ENCODE results near the gene IRGC. TPM values are rescaled to one million over a fixed set of nuclear protein-coding genes. Genes with fewer than 3 reads are reported as not detected.

IRGC gene
- total RNA-seq, 4 donors from 2014 or later = not detected

DNA sequence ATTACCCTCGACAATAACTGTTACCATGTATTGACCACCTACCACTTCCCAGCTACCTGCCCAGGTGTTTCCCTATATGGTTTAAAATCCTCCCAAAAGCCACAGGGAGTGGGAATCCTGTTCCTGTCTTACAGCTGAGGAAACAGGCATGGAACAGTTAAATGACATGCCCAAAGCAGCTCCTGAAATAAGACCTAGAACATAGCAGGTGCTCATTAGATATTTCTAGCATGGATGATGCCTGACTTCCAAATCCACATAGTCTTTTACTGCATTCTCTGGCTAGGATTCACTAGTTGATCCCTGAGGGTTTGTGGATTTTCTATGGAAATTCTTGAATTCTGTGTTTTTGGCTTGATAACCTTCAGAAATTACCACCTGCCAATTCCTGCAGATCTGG, 51.9 kb downstream of the IRGC start:
- TF ChIP-seq, protein P1, sequence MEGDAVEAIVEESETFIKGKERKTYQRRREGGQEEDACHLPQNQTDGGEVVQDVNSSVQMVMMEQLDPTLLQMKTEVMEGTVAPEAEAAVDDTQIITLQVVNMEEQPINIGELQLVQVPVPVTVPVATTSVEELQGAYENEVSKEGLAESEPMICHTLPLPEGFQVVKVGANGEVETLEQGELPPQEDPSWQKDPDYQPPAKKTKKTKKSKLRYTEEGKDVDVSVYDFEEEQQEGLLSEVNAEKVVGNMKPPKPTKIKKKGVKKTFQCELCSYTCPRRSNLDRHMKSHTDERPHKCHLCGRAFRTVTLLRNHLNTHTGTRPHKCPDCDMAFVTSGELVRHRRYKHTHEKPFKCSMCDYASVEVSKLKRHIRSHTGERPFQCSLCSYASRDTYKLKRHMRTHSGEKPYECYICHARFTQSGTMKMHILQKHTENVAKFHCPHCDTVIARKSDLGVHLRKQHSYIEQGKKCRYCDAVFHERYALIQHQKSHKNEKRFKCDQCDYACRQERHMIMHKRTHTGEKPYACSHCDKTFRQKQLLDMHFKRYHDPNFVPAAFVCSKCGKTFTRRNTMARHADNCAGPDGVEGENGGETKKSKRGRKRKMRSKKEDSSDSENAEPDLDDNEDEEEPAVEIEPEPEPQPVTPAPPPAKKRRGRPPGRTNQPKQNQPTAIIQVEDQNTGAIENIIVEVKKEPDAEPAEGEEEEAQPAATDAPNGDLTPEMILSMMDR (IDR thresholded peaks at IDR 0.05; ENCODE audit: low read depth) = no peak

DNA sequence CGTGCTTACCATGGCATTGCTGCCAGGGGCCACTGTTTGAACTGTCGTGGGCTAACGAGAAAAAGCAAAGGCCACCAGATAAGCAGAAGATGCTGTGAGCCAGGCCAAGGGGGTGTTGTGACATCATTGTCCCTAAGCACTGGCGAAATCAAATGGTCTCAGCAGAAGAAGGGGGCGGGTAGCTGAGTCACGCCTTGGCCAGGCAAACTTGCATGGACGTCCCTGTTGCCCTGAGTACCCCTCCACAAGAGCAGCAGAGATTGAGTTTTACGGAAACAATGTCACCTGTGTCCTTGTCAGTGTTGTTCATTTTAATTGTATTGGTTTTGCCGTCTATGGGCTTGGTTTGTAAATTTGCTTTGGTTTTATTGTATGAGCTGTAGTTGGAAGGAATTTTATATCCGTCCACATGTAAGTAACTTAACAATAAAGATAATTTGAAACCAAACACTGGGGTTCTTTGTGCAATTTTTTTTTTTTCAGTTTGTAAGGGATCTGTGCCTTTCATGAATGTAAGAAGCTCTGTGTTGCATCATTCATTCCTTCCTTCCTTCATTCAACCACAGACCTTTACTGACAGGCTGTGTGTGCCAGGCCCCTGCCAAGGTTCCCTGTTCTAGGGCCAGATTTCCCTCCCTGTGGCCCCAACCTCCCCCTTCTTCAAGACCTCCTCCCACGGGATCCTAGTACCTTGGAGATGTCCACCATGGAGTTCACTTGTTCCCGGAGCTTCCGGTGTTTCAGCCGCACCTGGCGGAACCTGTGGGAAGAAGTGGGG, 52.6 kb downstream of the IRGC start:
- TF ChIP-seq, protein P1 (IDR thresholded peaks at IDR 0.05; ENCODE audit: low read depth) = no peak

DNA sequence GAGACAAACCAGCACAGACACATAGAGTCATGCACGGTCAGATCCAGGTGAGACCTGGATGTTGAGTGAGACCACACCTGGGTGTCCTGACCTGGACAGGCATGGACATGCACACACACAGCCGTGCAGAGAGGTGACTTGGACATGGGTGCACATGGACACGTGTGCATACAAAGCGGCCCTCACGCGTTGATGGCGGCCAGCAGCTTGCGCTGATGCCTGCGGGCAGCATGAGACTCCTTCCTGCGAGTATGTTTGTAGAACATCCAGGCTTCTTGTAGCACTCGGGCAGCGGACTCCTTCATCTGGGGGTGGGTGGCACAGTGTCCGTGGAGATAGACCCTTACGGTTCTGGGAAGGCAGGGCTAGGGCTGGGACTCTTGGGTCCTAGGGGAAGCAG, 53.4 kb downstream of the IRGC start:
- TF ChIP-seq, protein P1 (IDR thresholded peaks at IDR 0.05; ENCODE audit: low read depth) = no peak

Other genes with a start within 250 kb of the IRGC start
- gene PHLDB3, start 211.3 kb upstream of the IRGC start, total RNA-seq = 1 to 10 TPM; 1.9 to 5.7 (median 3.5) TPM
- 10 to 100 TPM; 20.2 to 36.7 (median 31.3) TPM for gene ETHE1, start 188.9 kb upstream of the IRGC start, total RNA-seq
- 1 to 10 TPM in 1 of 4 donors, under 1 TPM in 1, not detected in 2; 0.44 to 3.2 TPM for gene ZNF575, start 182.9 kb upstream of the IRGC start, total RNA-seq
- gene XRCC1, start 140.5 kb upstream of the IRGC start, total RNA-seq = 10 to 100 TPM; 10.6 to 24.1 (median 19.2) TPM
- 10 to 100 TPM in 1 of 4 donors, 1 to 10 TPM in 3; 3.3 to 11.7 (median 6.0) TPM for gene PINLYP, start 140.3 kb upstream of the IRGC start, total RNA-seq
- 10 to 100 TPM in 3 of 4 donors, 1 to 10 TPM in 1; 8.5 to 16.0 (median 11.5) TPM for gene IRGQ, start 119.9 kb upstream of the IRGC start, total RNA-seq
- gene ZNF576, start 119.5 kb upstream of the IRGC start, total RNA-seq = 10 to 100 TPM in 2 of 4 donors, 1 to 10 TPM in 2; 4.1 to 11.6 (median 9.4) TPM
- gene SRRM5, start 104.0 kb upstream of the IRGC start, total RNA-seq = under 1 TPM in 3 of 4 donors, not detected in 1; 0.33 to 0.66 (median 0.34) TPM
- 10 to 100 TPM; 11.1 to 27.1 (median 21.4) TPM for gene ZNF428, start 96.4 kb upstream of the IRGC start, total RNA-seq
- 10 to 100 TPM in 1 of 4 donors, 1 to 10 TPM in 1, under 1 TPM in 2; 0.57 to 31.9 (median 0.92) TPM for gene CADM4, start 76.2 kb upstream of the IRGC start, total RNA-seq
- 100 to 1,000 TPM in 1 of 4 donors, 10 to 100 TPM in 3; 13.8 to 102 (median 21.5) TPM for gene PLAUR, start 45.9 kb upstream of the IRGC start, total RNA-seq
- 10 to 100 TPM; 10.0 to 17.2 (median 12.7) TPM for gene SMG9, start 38.9 kb downstream of the IRGC start, total RNA-seq
- gene KCNN4, start 64.9 kb downstream of the IRGC start, total RNA-seq = 10 to 100 TPM in 1 of 4 donors, 1 to 10 TPM in 2, under 1 TPM in 1; 0.57 to 25.2 (median 3.6) TPM
- gene LYPD5, start 86.4 kb downstream of the IRGC start, total RNA-seq = under 1 TPM in 3 of 4 donors, not detected in 1; 0.22 to 0.94 (median 0.51) TPM
- gene ZNF283, start 111.2 kb downstream of the IRGC start, total RNA-seq = 10 to 100 TPM in 1 of 4 donors, 1 to 10 TPM in 3; 5.7 to 10.5 (median 8.1) TPM
- gene ZNF404, start 167.9 kb downstream of the IRGC start, total RNA-seq = 1 to 10 TPM in 3 of 4 donors, under 1 TPM in 1; 0.49 to 4.1 (median 1.5) TPM
- 1 to 10 TPM; 5.9 to 8.7 (median 7.1) TPM for gene ZNF45, start 219.2 kb downstream of the IRGC start, total RNA-seq
- gene ZNF221, start 235.2 kb downstream of the IRGC start, total RNA-seq = 1 to 10 TPM; 4.5 to 6.8 (median 5.6) TPM